ENCODE measurements around the gene ADAM12.

ADAM12 gene

DNA sequence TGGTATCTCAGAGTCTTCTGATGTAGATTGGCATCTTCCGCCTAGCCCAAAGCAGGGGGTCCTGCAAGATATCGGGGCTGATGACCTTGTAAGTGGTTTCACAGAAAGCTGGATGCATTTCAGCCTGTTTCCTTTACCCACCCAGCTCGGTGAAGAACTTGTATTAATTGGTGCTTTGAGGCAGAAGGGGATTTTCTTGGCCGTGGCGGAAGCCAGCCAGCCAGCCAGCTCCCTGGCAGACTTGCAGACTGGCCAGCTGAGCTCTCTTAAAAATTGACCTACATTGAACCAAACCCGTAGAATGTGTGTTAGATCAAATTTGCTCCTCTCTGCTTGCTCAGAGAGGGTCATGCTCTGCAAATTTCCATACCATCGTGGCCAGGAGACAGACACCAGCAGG lies 218.4 kb downstream of the ADAM12 start:
- FAIRE-seq: no peak

DNA sequence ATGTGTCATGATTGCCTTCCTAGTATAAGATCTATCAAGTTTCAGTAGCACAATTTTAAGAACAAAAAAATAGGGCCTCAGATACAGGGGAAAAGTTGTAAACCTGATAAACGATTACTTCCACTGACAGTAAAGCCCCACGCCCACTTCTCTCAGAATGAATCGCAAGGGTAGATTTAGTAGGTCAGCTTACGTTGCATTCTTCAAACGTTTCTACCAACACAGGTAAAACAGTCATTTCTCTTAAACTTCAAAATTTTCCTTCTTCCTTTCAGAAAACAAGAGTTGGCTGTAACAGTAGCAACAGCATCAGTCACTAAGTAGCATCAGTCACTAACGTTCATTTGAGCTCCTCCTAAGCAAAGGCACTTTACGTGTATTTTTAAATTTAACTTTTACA lies 221.5 kb downstream of the ADAM12 start:
- no peak for FAIRE-seq

DNA sequence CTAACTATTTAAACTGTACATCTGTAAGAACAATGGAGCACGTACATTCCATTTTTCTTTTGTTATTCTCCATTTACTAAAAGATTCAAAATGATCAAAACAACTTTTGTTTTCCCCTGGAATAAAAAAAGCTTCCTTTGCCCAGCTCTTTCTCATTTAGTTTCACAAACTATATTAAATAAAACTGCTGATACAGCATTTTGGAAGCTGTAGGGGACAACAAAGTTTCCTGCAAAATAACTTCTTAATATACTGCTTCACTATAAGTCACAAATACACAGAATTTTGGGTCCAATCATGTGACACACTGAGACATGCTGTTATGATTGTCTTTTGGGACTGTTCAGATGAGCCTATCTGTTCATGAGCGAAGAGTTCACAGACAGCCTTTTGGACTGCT lies 222.4 kb downstream of the ADAM12 start:
- no peak for FAIRE-seq

DNA sequence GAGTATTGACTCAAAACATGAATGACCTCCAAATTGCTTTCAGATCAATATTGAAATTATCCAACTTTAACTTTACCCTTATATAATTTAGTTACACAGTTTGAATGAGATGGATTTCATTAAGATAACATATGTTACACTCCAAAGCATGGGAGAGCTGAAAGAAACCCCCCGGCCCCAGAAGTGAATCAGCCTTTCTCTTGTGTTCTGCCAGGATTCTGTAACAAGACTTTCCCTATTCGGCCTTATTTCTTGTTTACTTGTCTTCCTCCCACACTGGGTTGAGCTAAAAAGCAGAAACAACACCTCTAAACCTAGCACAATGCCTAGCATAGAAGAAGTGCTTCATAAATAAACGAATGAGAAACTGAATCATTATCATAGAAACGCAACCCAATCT lies 224.8 kb downstream of the ADAM12 start:
- no peak for FAIRE-seq

DNA sequence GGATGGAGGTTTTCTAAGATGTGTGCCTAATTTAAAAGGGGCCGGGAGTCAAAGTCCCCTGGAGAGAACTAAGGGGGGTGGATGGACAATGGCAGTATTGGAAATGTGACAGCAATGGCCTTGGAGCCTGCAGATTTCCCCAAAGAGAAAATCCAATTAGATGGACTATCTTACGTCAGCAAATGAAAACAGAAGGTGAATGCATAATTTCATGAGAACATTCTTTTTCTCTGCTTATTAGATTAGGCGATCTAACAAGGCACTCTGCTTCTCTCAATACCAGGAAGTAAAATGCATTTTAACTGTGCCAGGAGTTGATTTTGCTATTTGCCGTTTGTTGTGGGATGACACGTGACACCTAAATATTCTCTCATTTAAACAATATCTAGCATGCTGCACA lies 226.6 kb downstream of the ADAM12 start:
- no peak for FAIRE-seq

DNA sequence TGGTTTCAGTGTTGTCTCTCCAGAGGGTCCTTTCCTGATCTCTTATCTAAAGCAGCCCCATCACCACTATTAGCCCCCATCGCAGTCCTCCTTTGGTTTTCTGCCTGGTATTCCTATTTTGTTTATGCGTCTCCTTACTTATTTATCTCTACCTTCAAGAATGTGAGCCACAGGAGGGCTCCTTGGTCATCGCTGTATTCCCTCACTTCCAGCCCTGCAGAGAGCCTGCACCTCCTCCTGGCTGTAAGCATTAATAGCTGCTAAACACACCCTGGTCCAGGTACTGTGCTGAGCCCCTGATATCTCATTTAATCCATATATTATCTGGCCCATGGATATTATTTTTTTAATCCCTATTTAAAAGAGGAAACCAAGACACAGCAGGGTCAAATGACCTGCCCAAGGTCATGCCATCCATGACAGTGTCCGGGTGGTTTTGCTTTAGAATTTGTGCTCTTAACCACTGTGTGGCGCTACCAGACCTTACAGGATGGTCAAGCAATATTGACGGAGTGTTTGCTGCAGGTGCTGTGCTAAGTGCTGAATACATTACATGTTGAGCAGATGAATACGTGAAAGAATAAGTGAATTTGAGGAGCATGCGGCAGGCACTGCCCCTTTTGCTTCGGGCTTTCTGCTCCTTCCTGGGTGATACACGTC lies 227.2 kb downstream of the ADAM12 start:
- no peak for FAIRE-seq

DNA sequence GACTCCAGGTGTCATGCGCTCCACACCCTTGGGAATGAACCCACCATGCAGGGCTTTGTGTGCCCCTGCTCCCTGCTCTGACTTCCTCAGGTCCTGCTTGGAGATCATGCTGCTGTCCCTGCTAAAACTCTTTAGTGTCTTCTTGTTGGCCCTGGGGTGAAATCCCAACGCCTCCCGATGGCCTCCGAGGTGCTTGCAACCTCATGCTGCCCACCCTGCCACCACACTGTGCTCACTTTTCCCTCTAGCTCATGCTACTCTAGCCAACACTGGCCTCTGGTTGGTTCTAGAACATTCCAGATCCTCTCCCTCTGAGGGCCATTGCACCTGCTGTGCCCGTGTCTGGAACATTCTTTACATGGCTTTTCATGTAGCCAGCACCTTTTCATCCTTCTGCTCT lies 227.7 kb downstream of the ADAM12 start:
- no peak for FAIRE-seq

DNA sequence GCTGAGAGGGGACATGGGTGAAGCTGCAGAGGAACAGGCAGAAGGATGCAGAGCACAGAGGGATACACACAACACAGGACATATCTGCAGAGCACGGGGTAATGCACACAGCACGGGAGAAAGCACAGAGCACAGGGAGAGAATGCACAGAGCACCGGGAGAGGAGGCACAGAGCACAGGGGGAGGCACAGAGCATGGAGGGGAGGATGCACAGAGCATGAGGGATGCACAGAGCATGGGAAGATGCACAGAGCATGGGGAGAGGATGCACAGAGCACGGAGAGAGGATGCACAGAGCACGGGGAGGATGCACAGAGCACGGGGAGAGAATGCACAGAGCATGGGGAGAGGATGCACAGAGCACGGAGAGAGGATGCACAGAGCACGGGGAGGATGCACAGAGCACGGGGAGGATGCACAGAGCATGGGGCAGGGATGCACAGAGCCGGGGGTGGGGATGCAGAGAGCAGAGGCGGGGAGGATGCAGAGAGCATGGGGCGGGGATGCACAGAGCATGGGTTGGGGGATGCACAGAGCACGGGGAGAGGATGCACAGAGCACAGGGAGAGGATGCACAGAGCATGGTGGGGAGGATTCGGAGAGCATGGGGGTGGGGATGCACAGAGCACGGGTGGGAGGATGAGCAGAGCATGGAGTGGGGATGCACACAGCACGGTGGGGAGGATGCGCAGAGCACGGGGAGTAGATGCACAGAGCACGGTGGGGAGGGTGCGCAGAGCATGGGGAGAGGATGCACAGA lies 230.0 kb downstream of the ADAM12 start:
- FAIRE-seq: no peak

DNA sequence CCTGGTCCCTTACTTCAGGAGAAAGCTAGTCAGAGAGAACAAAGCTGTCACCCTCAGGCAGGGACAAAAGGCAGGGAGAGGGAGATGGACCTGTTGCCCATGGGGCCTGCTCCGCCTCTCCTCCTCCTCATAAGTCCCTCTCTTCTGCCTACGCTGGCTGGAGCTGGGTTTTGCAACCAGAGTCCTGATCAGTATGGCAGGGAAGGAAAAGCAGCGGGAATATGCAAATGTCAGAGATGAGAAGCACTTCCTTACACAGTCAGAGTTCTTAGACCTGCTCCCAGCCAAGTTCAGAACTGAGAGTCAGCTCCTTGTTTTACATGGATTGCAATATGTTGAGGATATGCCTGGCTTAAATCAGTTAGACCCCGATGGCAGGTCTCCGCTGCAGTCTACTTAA lies 231.1 kb downstream of the ADAM12 start:
- no peak for FAIRE-seq

DNA sequence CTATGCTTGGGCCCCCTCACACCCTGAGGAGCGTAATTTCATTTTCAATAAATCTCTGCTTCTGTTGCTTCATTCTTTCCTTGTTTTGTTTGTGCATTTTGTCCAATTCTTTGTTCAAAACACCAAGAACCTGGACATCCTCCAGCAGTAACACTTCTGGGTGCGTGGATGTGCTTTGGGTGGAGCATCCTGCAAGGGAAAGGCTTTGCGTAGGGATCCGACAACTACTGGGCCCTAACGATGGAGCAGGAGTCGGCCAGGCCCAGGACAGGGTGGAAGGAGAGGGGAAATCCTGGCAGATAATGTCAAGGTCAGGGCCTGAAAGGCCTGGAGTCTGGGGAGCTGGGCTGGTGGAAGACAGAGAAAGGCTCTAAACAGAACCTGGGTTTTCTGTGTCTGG lies 231.8 kb downstream of the ADAM12 start:
- FAIRE-seq: no peak

DNA sequence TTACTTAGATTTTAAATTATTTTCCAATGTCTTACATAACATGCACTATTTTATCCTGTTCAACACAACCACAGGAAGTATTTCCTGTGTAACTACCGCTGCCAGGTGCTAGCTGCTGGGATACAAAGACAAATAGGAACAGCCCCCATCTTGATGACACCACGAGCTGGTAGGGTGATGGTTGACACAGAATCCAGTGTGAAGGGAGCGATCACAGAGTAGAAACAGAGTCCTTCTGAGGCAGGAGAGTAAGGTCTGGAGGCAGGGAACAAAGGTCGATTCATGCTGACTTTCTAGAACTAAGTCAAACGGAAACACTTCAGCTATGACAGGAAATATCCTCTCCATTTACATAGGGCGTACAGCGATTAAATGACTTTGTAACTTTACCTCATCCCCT lies 232.3 kb downstream of the ADAM12 start:
- FAIRE-seq: no peak

DNA sequence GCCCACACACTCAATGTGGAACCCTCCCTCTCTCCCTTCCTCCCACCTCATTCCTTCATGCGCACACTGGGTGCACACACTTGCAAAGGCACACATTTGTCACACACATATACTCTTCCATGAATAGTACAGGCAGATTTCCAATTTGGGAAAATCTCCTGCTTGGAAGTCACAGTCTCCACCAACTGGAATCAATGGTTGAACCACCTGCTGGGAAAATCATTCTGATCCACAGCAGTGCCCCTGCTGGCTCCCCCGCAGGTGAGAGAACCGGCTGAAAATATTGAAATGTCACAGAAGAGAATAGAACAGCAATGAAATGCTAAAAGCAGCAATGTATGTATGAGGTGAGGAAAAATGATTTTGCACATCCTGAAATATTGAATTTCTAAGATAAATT lies 232.7 kb downstream of the ADAM12 start:
- FAIRE-seq: no peak

DNA sequence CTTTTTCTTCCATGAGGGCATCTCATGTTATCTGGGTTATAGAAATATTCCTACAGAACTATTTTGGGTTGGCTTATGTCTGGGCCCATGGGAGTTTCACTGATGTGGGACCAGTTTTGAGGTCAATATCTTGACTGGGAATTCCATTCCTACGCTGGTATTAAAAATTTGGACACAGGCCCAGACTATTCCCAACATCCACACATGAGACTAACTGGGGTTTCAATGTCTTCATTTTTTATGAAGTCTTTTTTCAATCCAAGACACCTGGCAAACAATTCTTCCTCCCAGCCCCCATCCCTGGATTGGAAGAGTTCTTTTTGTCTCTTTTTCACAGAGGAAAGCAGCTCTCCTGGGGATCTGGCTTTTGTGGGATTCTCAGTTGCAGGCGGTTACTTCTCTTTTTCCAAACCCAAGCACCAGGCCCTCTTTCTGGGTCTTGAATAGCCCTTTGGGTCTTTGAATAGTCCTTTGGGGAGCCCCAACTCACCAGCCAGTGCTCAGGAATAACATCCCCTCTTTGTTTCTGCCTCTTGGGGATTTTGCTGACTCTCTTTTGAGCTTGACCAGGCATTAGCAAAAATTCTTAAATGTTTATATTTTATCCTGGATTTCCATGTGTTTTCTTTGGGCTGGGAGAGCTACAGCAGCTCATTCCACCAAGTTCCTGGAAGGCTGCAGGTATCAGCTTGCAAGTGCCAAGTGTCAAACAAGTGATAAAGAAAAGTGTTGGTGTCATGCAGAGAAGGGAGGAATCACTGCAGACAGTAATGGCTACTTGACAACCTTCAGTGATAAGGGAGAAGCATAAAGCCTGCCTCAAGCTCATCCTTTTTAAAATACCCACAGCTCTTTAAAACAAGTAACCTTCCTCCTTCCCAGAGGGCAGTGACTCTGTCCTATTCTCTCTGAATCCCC lies 234.3 kb downstream of the ADAM12 start:
- FAIRE-seq: no peak

DNA sequence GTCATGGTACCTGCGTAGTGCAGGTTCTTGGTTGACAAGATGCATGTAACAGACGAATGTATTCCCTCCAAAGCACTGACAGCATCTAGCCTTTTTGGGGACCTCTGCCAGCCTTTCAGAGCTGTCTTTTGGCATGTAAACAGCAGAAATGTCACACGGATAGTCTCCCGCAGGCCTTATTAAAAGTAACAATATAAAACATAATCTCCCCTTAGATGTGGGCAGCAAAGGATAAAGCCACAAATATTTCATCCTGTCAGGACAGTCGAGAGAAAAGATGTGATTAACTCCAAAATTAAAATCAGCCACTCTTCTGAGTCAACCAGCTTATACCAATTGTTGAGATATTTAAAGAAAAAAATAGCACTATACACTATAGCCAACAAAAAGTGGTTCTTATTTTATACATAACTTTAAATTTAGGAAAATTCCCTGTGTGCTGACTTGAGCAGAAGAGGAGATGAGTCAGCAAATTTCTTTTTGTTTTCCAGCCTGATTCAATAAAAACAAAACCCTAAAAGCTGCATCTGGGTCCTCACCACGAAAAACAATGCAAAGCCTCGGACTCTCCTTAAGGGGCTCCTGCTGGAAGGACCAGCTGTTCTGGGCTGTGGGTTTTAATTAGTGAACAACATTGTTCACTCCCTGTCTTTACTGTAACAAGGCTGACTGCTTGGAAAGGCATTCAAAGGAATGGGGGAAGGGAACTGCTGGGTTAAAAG lies 240.2 kb downstream of the ADAM12 start:
- peak; percentile 95 for FAIRE-seq

DNA sequence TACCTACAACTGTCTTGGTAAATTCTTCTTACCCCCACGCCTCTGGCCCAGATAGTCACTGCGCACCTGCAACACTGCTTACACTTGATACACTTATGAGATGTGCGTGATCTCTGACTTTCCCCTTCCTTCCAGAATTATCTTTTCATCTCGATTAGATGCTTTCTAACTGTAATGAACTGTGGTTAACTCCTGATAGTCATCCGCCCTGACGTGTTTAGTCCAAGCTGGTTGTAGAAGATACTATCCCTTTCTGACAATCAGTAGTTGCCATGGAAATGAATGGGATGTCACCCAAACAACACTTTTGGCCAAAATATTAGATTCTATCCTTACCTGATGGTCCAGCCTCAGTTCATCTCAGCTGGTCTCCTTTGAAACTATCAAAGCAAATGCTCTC lies 241.5 kb downstream of the ADAM12 start:
- FAIRE-seq: no peak

DNA sequence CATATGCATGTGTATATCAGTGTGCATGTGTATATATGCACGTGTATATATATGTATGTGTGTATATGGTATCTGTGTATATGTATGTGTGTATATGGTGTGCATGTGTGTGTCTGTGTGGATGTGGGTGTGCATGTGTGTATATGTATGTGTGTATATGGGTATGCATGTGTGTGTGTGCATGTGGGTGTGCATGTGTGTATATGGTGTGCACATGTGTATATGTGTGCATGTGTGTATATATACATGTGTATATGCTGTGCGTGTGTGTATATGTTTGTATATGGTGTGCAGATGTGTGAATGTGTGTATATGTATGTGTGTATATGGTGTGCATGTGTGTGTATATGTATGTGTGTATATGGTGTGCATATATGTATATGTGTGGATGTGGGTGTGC lies 245.2 kb downstream of the ADAM12 start:
- FAIRE-seq: no peak

DNA sequence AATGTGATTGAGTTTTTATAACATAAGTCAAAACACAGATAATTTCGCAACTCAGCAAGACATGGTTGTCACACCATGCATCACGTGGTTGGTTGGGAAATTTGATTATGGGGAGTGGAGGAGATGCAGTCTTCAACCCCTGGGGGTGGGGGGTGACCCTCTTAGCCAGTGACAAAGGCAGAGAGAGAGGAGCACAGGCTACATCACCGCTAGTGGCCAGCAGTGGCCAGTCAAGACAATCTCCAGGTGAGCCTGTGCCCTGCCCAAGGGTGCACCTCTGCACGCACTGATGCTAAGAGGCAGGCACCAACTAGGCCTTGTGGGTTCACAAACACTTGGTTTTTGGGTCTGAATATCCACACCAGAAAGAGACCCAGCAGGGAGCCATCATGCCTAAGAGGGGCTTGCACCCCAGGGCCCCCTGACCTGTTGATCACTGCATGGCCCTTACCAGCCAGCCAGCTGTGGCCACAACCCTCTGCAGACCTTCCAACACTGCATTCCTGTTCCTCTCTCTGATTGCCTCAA lies 247.5 kb downstream of the ADAM12 start:
- no peak for FAIRE-seq

DNA sequence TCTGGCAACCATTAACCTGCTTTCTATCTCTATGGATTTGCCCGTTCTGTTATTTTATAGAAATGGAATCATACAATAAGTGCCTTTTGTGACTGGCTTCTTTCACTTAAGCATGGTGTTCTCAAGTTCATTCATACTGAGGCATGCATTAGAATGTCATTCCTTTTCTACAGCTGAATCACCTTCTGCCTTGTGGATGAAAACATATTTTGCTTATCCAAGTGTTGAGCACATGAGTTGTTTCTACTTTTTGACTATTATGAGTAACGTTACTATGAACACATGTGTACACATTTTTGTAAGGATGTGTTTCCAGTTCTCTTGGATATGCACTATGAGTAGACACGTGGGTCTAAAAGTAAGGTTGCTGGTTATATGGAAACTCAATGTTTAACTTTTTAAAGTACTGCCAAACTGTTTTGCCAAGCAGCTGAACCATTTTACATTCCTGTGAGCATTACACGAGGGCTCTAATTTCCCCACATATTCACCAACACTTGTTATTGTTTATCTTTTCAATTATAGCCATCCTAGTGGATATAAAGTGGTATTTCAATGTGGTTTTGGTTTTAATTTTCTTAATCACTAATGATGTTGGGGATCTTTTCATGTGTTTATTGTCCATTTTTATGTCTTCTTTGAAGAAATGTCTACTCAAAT lies 250.6 kb downstream of the ADAM12 start:
- peak; percentile 64 for FAIRE-seq

DNA sequence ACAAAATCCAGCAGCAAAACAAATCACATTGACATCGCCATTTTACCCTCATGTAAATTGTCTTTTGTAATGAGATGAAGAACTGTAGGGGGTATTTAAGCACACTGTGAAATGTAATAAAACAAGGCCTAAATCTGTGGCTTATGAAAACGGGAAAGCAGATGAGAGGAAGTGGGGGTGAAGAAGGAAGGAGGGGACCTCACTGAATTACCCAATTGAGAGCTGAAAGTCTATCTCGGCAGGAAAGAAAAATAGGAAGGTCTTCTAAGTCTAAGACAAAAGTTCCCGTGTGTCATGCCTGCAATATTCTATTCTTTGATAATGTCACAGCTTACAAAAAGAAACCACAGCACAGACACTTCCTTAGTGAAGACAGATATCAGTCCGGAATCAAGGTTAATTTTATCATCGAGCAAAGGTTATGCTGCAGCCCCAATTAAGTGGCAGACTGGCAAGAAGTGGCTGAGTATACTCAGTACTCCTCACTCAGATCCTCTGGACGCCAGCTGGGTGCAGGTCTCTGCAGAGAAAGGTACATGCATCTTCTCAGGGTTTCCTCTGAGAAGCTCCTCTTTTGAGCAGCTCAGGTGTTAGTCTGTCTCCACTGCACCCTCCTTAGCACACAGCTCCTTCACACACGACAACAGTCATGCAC lies 252.2 kb downstream of the ADAM12 start:
- FAIRE-seq: no peak

DNA sequence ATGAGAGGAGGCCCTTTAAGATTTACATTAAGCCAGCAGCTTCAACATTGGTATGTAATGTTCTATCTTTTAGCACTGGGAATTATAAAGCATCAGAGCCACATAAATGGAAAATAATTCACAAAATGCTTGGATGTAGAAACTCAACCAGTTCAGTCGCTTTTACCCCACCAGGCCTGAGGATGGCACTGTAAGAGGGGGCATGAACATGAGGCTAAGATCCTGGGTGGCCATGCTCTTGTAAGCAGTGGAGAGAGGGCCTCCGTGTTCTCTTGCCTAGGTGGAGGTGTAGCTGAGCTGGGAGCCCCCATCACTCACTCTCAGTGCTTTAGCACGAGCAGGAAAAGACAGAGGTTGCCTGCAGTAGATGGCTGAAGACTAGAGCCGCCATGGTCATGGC lies 253.1 kb downstream of the ADAM12 start:
- FAIRE-seq: no peak

DNA sequence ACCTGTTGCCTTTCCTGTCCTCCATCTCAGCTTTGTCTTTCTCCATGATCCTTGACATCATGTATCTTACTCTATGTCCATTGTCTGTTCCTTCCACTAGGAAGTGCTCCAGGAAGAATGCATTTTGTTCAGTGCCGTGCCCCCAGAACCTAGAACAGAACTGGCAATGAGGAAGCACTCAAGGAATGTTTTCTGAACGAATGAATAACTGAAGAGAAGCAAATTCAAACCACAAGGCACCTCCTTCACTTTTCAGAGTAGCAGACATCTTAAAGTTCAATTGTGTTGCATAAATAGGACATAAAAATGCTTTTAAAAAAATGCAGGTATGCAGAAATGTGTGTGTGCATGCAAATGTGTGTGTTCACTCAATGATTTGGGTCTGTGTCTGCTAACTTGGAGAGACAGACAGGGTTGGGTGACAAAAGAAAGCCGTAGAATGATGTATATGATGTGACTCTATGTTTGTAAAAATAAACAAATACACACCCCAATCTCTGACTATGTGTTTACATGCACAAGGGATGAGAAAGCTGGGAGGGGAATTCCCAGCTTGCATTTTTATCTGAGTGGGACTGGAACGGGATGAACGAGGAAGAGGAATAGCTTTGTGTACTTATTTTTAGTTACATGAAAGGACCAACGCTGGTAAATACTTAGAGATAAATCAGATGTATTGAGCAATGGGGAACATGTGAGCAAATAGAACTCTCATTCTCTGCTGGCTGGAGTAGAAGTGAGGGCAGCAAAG lies 254.2 kb downstream of the ADAM12 start:
- peak; percentile 23 for FAIRE-seq

Data from endometrium (tissue), 2 donors.